ENCODE data around the gene CTTNBP2NL.
"Not testable (repeated sequence)": the region's sequence is repeated elsewhere in the genome, so short reads cannot be mapped to it uniquely, and the experiment has no call there.

CTTNBP2NL gene

GRCh38 chr1:112472142-112472541, 76.1 kb downstream of the CTTNBP2NL start:
- TF ChIP-seq POLR2A (IDR thresholded peaks at IDR 0.05; ENCODE audit: low read depth, low read length) (no peak), TAF1 (IDR thresholded peaks at IDR 0.05; ENCODE audit: borderline replicate concordance, low read depth, low read length) (no peak), POLR2AphosphoS5 (IDR thresholded peaks at IDR 0.05; ENCODE audit: low read depth, low read length) (no peak)
- FAIRE-seq (no peak), DNase-seq (ENCODE audit: insufficient read length) (no peak)

DNA sequence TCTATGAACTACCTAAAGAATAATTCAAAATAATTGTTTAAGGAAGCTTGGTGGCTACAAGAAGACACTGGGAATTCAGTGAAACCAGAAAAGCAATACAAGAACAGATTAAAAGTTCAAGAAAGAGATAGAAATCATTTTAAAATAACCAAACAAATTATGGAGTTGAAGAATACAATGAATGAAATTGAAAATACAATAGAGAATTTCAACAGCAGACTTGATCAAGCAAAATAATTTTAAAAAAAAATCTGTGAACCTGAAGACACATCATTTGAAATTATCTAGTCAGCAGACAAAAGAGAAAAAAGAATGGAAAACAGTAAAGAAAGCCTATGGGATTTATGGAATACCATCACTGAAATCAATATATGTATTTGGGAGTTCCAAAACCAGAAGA, 81.5 kb downstream of the CTTNBP2NL start:
- FAIRE-seq (no peak), DNase-seq (ENCODE audit: insufficient read length) (no peak)
- no peak for TF ChIP-seq POLR2A (IDR thresholded peaks at IDR 0.05; ENCODE audit: low read depth, low read length)
- no peak for TF ChIP-seq TAF1 (IDR thresholded peaks at IDR 0.05; ENCODE audit: borderline replicate concordance, low read depth, low read length)

DNA sequence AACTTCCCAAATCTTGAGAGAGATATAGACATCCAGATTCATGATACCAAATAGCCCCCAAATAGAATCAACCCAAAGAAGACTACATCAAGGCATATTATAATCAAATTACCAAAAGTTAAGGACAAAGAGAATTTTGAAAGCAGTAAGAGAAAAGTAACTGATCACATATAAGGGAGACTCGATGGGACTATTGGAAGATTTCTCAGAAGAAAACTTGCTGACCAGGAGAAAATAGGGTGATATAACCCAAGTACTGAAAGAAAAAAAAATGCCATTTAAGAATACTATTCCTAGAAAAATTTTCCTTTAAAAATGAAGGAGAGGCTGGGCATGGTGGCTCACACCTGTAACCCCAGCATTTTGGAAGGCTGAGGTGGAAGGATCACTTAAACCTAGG, 82.3 kb downstream of the CTTNBP2NL start:
- DNase-seq (ENCODE audit: insufficient read length): no peak
- FAIRE-seq: no peak
- TF ChIP-seq POLR2A (IDR thresholded peaks at IDR 0.05; ENCODE audit: low read depth, low read length): no peak
- no peak for TF ChIP-seq TAF1 (IDR thresholded peaks at IDR 0.05; ENCODE audit: borderline replicate concordance, low read depth, low read length)
- no peak for TF ChIP-seq POLR2AphosphoS5 (IDR thresholded peaks at IDR 0.05; ENCODE audit: low read depth, low read length)

DNA sequence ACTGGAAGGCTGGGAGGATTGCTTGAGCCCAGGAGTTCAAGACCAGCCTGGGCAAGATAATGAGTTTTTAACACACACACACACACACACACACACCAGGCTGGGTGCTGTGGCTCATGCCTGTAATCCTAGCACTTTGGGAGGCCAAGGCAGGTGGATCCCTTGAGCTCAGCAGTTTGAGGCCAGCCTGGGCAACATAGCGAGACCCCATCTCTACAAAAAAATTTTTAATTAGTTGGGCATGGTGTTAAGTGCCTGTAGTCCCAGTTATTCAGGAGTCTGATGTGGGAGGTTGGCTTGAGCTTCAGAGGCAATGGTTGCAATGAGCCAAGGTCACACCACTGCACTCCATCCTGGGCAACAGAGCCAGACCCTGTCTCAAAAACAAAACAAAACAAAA, 90.0 kb downstream of the CTTNBP2NL start:
- FAIRE-seq; DNase-seq (ENCODE audit: insufficient read length): not testable (repeated sequence)

- DNase-seq (ENCODE audit: insufficient read length); FAIRE-seq: not testable (repeated sequence)
These were observed 91.7 kb downstream of the CTTNBP2NL start for GRCh38 chr1:112487686-112488085.

- TF ChIP-seq POLR2AphosphoS5 (IDR thresholded peaks at IDR 0.05; ENCODE audit: low read depth, low read length) (no peak), TAF1 (IDR thresholded peaks at IDR 0.05; ENCODE audit: borderline replicate concordance, low read depth, low read length) (no peak), POLR2A (IDR thresholded peaks at IDR 0.05; ENCODE audit: low read depth, low read length) (no peak)
- DNase-seq (ENCODE audit: insufficient read length) (no peak), FAIRE-seq (no peak)
These were observed 92.1 kb downstream of the CTTNBP2NL start for GRCh38 chr1:112488141-112488540.

- FAIRE-seq (no peak), DNase-seq (ENCODE audit: insufficient read length) (no peak)
- TF ChIP-seq POLR2A (IDR thresholded peaks at IDR 0.05; ENCODE audit: low read depth, low read length) (no peak), POLR2AphosphoS5 (IDR thresholded peaks at IDR 0.05; ENCODE audit: low read depth, low read length) (no peak), TAF1 (IDR thresholded peaks at IDR 0.05; ENCODE audit: borderline replicate concordance, low read depth, low read length) (no peak)
These were observed 96.1 kb downstream of the CTTNBP2NL start for GRCh38 chr1:112492076-112492475.

GRCh38 chr1:112493351-112493750, 97.3 kb downstream of the CTTNBP2NL start:
- TF ChIP-seq POLR2AphosphoS5 (IDR thresholded peaks at IDR 0.05; ENCODE audit: low read depth, low read length): no peak
- no peak for TF ChIP-seq TAF1 (IDR thresholded peaks at IDR 0.05; ENCODE audit: borderline replicate concordance, low read depth, low read length)
- TF ChIP-seq POLR2A (IDR thresholded peaks at IDR 0.05; ENCODE audit: low read depth, low read length): no peak
- no peak for DNase-seq (ENCODE audit: insufficient read length)
- no peak for FAIRE-seq

DNA sequence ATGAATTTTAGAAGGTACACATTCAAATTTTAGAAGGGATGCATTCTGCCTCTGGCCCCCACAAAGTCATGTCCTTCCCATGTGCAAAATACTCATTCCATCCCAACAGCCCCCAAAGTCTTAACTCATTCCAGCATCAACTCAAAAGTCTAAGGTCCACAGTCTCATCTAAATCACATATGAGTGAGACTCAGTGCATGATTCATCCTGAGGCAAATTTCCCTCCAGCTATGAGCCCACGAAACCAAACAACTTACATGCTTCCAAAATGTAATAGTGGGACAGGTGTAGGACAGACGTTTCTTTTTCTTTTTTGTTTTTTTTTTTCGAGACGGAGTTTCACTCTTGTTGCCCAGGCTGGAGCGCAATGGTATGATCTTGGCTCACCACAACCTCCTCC, 100.3 kb downstream of the CTTNBP2NL start:
- no peak for TF ChIP-seq POLR2A (IDR thresholded peaks at IDR 0.05; ENCODE audit: low read depth, low read length)
- TF ChIP-seq TAF1 (IDR thresholded peaks at IDR 0.05; ENCODE audit: borderline replicate concordance, low read depth, low read length): no peak
- no peak for TF ChIP-seq POLR2AphosphoS5 (IDR thresholded peaks at IDR 0.05; ENCODE audit: low read depth, low read length)
- FAIRE-seq: no peak
- DNase-seq (ENCODE audit: insufficient read length): no peak

- FAIRE-seq: peak; percentile 73
These were observed 106.0 kb downstream of the CTTNBP2NL start for GRCh38 chr1:112501810-112502641.

DNA sequence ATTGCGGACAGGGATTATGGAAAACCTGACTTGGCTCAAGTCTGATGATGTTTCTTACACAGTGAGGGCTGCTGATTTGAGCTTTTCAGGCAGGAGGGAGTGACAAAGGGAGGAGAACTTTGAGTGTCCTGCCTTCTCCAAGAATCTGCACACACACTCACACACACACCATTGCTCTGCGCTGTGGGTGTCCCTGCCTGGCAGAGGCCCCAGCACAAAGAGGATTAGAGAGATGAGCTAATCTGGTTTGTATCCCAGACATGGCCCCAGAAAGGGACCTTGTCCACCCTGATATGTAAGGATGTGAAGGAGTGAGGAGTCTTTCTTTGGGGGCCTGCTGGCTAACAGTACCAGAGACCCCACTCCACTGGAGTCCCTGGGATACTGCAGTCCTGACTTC, 106.8 kb downstream of the CTTNBP2NL start:
- FAIRE-seq: no peak
- TF ChIP-seq TAF1 (IDR thresholded peaks at IDR 0.05; ENCODE audit: borderline replicate concordance, low read depth, low read length): no peak
- TF ChIP-seq POLR2AphosphoS5 (IDR thresholded peaks at IDR 0.05; ENCODE audit: low read depth, low read length): no peak
- TF ChIP-seq POLR2A (IDR thresholded peaks at IDR 0.05; ENCODE audit: low read depth, low read length): no peak
- no peak for DNase-seq (ENCODE audit: insufficient read length)

More at GRCh38 chr1:112501810-112502641, 106.0 kb downstream of the CTTNBP2NL start:
- DNase-seq (ENCODE audit: insufficient read length): peak; percentile 41
- TF ChIP-seq POLR2AphosphoS5 (IDR thresholded peaks at IDR 0.05; ENCODE audit: low read depth, low read length) (no peak), POLR2A (IDR thresholded peaks at IDR 0.05; ENCODE audit: low read depth, low read length) (no peak), TAF1 (IDR thresholded peaks at IDR 0.05; ENCODE audit: borderline replicate concordance, low read depth, low read length) (no peak)

GRCh38 chr1:112504001-112504660, 108.1 kb downstream of the CTTNBP2NL start:
- no peak for FAIRE-seq
- no peak for TF ChIP-seq POLR2AphosphoS5 (IDR thresholded peaks at IDR 0.05; ENCODE audit: low read depth, low read length)
- DNase-seq (ENCODE audit: insufficient read length): no peak

All from GM12892 (cell line).